ENCODE data around the gene CFAP119.

The CFAP119 gene

DNA sequence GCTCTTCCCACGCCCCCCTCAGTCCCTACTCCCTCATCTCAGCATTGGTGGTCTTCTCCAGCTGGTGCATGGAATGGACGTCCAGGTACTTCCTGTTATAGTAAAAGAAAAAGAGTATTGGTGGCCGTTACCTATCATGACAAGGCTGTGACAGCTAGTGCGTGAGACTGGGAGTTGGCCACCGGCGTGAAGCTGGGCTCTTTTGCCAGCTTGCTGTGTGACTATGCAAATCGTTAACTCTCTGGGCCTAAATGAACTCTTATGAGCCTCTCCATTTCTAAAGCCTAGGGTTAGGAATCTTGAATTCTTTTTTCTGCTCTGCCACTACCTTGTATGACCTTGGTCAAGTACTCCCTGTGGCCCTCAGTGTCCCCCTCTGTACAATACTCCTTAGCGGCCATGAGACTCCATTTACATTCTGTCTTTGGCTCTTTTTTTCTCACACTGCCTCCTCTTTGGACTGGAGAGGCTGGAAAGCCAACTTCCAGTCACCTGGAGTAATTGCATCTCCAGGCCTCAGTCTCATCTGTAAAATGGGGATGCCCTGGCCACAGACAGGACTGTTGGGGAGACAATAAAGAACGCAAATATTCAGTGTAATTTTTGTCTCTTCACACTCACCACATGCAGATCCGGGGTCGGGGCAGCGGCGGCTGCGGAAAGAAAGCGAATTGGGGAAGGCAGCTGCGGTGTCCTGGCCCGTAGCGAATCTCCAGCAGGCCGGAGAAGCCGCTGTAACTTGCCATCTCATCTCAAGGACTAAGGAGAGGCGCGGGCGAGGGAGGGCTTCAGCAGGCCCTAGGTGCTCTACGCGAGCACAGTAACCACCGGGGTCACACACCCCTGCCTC, 1.1 kb downstream of the CFAP119 start:
- no peak for DNase-seq

DNA sequence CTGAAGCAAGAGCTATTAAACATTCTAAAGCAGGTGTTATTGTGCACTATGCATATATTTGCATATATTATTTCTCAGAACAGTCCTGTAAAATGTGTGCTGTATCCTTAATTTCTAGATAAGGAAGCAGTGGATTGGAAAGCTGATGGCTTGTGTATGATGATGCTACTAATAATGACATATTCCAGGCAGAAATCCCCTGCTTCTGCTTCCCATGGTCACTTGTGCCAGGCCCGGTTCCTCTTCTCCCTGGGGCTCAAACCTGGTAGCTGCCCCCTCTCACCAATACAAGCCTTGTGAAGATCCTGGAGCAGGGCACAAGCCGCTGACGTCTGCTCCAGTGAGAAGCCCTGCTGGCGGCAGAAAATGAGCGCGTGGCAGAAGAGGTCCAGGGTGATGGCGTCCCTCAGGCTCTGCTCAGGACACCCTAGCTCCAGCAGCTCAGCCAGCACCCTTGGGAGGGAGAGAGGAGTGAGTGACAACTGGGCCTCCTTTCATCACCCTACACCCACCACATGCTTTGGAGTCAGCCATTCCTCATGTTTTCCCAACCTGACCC, 1.8 kb downstream of the CFAP119 start:
- DNase-seq, result no peak

DNA sequence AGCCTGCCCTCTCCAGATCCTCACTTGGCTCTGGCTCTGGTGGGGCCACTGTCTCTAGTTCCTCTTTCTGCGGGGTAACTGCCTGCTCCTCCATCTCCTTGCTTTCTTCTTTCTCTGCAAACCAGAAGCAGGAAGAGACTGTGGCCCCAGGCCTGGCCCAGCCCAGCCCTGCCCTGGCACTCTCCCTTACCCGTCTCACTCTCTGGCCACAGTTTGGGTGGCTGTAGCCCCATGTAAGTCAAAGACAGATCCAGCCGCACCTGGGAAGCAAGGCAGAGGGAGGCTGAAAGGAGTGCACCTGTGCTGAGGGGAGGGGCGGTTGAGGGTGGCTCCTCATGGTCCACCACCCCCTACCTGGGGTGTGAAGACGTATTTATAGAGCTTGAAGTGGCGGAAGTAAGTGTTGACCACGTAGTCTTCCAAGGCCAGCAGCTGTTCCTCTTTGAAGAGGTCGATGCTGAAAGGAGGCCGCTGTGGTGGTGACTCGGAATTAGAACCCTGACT, 2.8 kb downstream of the CFAP119 start:
- no peak for DNase-seq

DNA sequence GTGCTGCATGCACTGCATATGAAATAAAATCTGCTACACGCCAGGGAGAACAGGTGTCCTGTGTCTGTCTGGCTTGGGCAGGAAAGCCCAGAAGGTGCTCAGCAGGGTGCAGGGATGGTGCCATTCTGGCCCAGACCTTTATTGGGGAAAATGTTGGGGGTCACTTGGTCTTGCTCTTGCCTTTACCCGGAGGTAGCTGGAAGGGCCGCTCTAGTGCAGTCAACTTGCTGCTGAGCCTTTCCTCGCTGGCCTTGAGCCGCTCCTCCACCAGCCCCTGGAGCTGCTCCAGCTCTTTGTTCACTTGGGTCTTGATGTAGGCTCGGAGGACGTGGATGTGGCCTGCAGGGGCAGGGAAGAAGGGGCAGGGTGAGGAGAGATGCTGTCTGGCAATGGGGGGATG, 4.5 kb downstream of the CFAP119 start:
- no peak for DNase-seq

DNA sequence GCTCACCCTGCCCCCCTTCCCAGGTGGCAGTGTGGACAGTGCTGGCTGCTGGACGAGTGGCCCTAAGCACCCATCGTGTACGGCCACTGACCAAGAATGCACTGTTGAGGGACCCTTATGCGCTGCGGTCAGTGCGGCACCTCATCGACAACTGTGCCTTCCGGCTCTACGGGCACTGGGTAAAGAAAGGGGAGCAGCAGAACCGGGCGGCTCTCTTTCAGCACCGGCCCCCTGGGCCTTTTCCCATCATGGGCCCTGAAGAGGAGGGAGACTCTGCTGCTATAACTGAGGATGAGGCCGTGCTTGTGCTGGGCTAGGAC, 5.1 kb downstream of the CFAP119 start:
- no peak for DNase-seq

DNA sequence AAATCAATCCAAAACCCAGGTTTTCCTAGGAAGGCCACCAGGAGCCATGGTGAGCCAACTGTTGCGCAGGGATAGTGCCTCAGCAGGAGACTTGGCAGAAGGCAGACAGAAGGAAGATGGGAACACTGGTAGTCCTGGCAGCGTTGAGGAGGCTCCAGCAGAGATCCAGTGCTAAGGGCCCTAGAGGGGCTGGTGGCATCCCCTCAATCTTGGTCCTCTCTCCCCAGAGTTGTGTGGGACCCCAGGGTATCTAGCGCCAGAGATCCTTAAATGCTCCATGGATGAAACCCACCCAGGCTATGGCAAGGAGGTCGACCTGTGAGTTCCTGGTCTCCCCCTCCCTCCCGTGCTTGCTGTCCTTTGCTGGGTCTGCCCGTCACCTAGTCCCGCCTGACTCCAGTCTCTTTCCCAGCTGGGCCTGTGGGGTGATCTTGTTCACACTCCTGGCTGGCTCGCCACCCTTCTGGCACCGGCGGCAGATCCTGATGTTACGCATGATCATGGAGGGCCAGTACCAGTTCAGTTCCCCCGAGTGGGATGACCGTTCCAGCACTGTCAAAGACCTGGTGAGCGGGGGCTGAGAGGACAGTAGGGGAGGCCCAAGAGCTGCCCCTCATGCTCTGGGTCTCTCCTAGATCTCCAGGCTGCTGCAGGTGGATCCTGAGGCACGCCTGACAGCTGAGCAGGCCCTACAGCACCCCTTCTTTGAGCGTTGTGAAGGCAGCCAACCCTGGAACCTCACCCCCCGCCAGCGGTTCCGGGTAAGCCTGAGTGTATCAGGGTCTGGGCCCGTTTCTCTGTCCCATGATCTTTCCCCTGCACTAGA, 5.7 kb downstream of the CFAP119 start:
- DNase-seq, result no peak

DNA sequence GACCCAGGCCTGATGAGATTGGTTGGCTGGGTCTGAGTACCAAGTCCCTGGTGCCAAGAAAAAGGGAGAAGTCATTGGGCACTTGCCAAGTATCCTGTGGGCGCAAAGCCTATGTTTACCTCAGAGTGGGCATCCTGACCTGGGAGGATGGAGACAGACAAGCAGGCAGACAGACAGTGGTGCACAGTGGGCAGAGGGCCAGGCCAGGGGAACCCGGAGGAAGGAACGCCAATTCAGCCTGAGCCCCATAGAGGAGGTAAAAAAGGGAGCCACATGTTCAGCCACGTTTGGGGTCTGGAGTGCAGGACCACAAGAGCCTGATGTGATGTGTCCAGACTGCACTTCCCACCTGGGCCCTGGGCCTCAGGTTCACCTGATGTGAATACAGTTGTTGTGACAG, 8.3 kb downstream of the CFAP119 start:
- DNase-seq, result no peak

DNA sequence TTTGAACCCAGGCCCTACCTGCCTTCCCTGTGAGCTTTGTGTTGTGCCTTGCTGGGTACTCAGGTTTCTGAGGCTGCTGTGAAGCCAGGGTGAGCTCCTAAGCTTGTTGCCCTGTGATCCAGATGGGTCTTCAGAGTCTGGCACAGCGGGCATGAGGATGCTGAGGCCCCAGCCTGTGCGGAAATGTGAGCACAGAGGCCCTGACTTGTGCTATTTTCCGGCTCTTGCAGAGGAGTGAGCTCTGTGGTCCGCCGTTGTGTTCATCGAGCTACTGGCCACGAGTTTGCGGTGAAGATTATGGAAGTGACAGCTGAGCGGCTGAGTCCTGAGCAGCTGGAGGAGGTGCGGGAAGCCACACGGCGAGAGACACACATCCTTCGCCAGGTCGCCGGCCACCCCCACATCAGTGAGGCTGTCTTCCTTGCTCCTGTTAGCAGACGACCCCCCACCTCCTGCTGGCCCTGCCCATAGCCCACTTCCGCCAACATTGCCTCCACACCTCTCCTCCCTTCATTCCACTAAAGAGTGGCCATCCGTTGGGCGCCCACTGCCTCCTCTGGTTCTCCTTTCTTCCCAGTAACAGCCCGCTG, 10.9 kb downstream of the CFAP119 start:
- no peak for DNase-seq

DNA sequence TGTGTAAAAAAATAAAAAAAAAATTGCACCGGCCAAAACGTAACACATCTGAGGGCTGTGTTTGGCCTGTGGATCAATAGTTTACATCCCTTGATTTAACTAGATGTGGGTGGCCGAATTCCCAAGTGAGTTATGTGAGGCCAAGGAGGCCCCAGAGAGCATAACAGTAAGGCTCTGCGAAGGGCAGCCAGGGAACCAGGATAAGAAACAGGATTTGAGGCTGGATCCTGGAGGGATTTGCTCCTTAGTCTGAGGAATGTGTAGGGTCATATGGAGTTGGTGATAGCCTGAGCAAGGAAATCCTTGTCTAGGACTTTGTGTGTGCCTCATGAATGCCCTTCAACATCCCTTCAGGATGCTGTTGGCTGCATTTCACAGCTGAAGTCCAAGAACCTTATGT, 11.7 kb downstream of the CFAP119 start:
- no peak for DNase-seq

DNA sequence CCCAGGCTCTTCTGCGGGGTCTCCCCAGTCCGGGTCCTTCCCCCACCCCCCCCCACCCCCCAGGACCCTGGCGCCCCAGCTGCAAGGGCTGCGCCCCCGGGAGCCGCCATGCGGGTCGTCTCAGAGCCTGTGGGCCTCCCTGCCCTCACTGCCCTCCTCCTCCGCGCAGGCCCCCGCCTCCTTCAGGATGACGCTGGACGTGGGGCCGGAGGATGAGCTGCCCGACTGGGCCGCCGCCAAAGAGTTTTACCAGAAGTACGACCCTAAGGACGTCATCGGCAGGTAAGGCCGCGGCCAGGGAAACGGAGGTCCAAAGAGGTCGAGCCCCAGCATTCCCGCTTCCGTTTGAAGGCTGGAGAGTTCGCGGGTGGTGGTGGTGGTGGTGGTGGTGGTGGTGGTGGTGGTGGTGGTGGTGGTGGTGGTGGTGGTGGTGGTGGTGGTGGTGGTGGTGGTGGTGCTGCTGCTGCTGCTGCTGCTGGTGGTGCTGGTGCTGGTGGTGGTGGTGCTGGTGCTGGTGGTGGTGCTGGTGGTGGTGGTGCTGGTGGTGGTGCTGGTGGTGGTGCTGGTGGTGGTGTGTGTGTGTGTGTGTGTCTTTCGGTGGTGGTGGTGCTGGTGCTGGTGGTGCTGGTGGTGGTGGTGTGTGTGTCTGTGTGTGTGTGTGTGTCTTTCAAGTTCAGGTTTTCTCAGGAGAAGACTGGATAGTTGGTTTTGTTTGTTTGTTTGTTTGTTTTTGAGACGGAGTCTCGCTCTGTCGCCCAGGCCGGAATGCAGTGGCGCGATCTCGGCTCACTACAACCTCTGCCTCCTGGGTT, 13.0 kb downstream of the CFAP119 start:
- DNase-seq, result no peak

DNA sequence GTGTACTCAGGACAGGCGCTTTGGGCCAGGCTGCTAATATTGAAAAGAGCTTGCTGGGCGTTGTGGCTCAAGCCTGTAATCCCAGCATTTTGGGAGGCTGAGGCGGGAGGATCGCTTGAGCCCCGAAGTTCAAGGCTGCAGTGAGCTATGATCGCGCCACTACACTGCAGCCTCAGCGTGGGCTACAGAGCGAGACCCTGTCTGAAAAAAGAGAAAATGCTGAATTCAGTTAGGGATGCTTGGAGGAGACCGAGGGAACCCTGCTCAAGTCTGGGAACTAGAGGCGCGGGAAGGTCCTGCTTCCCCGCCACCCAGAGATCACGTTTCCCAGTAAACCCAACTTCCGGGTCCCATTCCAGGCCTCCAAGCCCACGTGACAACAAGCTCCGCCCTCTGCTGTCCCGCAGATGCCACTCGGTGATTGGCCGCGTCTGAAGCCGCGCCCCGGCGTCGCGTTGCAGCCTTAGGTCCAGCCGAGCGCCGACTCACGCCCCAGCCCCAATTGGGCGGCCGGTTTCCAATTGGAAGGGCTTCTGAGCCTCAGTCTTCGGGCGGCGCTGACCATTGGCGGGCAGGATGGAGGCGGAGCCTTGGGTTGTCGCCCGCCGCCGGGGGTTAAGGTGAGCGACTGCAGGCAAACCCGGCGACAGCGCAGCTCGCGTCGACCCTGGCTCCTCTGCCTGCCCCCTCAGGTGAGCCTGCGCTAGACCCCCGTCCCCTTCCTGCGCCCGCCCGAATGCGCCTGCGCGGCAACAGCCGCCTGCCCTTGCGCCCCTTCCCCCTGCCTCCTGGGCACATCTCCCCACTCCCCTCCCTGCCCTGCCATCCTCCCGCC, 13.8 kb downstream of the CFAP119 start, which contains the start of gene PHKG2:
Gene PHKG2, plus strand, starts transcription at position 627 of the 835 bp plus-strand sequence. CDS start 396 bp downstream, outside the sequence.
- DNase-seq, result peak; percentile 82 to 92 (median 87)

DNA sequence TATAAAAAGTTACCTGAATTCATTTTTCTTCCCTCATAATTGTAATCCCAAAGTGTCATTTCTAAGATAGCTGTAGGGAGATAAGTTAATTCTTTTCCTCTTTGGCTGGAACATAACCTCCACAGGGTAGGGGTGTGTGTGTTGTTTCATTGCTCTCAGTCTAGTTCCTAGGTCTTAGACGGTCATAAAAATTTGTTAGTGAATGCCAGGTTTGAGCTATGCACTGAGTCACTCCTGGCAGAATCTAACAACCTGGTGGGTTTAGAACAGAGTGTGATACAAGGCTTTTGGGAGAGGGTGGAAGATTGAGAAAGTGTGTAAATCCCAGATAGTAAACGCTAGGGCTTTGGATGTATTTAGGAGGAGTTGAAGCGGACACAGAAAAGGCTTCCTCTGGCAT, 14.5 kb downstream of the CFAP119 start:
- no peak for DNase-seq

DNA sequence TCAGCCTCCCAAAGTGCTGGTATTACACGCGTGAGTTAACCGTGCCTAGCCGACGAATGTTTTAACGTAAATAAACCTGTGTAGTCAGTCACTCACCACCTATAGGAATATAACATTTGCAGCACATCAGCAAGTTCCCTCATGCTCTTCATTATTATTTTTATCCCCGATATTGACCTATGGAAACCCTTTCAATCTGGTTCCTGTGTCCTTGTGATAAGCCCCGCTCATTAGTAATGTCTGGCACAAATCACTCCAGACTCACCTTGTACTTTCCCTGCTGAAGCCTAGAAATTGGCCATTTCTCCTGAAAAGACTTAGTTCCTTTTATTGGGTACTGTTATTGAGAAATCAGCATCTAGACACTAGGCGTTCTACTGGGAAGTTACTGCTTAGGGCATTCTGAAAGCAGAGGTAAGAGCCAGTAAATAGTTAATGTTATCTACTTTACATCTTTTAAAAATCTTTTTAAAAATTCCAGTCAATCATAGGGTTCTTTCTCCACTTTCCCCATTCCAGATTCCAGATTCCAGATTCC, 15.2 kb downstream of the CFAP119 start:
- no peak for DNase-seq

DNA sequence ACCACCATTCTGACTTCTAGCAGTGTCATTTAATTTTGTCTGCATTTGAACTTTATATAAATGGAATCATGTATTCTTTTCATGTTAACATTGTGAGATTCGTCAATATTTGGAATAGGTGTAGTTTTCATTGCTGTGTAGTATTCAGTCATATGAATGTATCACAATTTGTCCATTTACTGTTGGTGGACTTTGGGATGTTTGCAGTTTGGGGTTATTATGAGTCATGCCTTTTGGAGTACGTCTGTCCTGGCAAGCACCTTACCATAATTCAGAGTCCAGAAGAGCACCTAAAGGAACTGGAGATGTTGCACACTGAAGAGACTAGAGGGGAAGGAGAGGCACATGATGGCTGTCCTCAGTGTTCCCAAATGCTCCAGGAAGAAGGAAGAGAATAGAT, 16.8 kb downstream of the CFAP119 start:
- DNase-seq, result no peak

DNA sequence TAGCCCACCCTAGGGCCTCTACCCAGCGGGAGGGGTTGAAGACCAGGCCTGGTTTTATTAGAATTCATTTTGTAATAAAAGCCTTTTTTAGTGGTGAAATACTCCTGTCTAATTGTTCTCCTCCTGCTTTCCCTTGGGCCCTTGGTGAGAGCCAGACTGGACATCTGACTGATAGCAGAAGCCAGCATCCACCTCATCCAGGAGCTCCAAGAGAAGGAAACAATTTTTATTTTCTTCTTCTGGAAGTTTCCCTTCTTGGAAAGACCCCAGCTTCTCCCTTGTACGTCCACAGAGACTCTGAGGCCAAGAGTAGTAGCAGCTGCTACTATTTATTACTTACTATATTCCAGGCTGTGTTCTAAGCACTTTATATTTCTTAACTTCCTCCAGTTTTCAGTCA, 17.7 kb downstream of the CFAP119 start:
- no peak for DNase-seq

DNA sequence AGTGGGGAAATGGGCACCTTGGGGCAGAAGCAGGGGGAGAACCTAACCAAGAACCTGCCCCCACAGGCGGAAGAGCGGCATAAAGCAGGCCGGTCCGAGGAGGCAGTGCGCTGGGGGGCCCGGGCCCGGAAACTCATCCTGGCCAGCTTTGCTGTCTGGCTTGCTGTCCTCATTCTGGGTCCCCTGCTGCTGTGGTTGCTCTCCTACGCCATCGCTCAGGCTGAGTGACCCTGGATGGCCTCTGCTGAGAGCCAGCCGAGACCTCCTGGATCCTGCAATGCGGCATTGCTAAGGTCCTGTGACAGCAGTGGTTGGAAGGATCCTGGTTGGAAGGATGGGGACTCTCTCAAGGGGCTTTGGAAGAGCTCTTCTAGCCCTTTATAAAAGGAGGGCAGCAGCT, 18.1 kb downstream of the CFAP119 start:
- DNase-seq, result no peak

DNA sequence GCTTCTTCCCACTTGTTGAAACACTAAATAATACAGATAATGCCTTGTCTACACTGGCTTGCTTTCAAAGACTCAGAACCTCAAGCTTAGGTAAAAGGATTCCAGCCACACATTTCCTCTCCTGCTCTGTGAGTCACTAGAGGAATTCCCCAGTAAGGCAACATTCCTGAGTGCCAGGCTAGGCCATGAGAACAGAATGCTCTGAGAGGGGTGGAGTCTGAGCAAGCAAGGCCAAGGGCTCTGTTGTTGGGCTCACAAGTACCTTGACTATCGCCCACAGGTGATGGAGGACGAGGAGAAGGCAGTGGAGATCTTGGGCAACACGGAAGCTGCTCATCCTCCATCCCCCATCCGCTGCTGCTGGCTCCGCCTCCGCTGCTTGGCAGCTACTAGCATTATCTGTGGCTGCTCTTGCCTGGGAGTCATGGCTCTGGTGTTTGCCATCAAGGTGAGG, 20.4 kb downstream of the CFAP119 start:
- DNase-seq, result no peak

DNA sequence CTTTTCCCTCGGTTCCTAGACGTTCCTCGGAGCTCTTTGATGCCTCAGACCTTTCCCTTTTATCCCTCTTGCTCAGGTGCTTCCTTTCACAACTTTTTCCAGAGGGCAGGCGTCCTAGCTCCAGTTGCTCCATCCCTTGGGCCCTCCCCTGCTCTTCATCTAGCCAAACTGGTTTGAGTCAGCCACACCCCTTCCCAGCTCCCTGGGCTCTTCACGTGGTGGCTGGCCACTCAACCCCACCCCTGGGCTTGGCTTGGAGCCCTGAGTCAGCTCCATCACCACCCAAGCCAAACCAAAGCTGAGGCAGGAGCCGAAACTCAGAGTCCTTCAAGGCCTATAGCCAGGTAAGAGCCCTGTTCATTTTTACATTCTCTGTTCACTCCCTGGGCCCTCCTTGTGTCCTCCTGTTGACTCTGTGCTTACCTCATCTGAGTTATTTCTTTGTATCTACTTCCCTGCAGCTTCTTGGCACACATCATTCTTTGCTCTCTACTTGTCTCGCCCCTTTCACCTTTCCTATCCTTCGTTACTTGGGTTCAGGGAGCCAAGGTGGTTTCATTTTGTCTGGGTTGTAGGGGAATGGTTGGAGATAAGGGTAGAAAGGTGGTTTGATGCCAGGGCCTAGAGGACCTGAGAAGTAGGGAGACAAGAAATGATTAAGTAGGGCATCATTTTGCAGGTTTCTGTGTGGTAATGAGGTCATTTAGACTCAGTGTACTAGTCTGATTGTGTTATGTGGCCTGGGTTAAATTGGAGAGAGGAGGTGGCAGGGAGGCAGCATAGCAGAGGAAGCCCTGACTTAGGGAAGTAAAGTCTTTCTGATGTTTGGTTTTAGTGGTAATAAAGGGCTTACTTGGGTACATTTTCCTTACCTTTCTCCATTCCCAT, 21.3 kb downstream of the CFAP119 start:
- DNase-seq, result no peak

DNA sequence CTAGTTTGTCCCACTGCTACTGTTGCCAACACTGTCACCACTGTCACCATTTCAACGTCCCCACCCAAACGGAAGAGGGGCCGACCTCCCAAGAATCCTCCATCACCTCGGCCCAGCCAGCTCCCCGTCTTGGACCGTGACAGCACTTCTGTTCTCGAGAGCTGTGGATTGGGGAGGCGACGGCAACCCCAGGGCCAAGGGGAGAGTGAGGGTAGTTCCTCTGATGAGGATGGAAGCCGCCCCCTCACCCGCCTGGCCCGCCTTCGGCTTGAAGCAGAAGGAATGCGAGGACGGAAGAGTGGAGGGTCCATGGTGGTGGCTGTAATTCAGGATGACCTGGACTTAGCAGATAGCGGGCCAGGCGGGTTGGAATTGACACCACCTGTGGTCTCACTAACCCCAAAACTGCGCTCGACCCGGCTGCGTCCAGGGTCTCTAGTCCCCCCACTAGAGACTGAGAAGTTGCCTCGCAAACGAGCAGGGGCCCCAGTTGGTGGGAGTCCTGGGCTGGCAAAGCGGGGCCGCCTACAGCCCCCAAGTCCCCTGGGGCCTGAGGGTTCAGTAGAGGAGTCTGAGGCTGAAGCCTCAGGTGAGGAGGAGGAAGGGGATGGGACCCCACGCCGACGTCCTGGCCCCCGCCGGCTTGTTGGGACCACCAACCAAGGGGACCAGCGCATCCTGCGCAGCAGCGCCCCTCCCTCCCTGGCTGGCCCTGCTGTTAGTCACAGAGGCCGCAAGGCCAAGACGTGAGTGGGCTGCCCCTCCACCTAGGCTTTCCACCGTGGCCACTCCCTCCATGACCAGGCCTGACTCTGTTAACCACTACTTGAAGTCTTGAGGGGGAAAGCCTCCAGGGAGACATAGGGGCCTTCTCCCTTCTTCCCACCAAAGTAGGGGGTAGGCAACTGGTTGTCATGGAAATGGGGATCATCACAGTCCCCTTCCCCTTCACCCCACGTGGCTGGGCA, 22.6 kb downstream of the CFAP119 start:
- no peak for DNase-seq

Data from activated naive CD4-positive, alpha-beta T cell (primary cell).